Immature natural killer cell (primary cell): ENCODE results near the gene MPP1. TPM values are rescaled to one million over a fixed set of nuclear protein-coding genes. Genes with fewer than 3 reads are reported as not detected.
A peak's percentile ranks its signal among the peaks of the same experiment; 100 is the strongest.

Source experiments
- DNase-seq, 3 donors: peaks; one replicate each; pipeline ENCODE4 v3.0.0; 2022; ENCODE audit warnings: mixed read lengths in 1 of 3
- H3K27ac Mint-ChIP-seq, 6 donors: one replicate each; pipeline ENCODE4 v1.8.0; 2020; ENCODE audit warnings: mixed read lengths in 6 of 6, mild to moderate bottlenecking in 5 of 6, inconsistent platforms in 4 of 6, moderate library complexity in 3 of 6
- H3K27me3 Mint-ChIP-seq, 3 donors: one replicate each; pipeline ENCODE4 v1.8.0; 2020 to 2021; ENCODE audit warnings: low read depth in 3 of 3, mild to moderate bottlenecking in 3 of 3, mixed read lengths in 3 of 3, moderate library complexity in 3 of 3, inconsistent platforms in 1 of 3
- H3K36me3 Mint-ChIP-seq, 3 donors: one replicate each; pipeline ENCODE4 v1.8.0; 2020; ENCODE audit warnings: mixed read lengths in 3 of 3, inconsistent platforms in 2 of 3, mild to moderate bottlenecking in 2 of 3
- H3K4me1 Mint-ChIP-seq, 2 donors: one replicate each; pipeline ENCODE4 v1.8.0; 2020; ENCODE audit warnings: inconsistent platforms in 2 of 2, mild to moderate bottlenecking in 2 of 2, mixed read lengths in 2 of 2, moderate library complexity in 1 of 2
- H3K4me3 Mint-ChIP-seq, 5 donors: one replicate each; pipeline ENCODE4 v1.8.0; 2020; ENCODE audit warnings: mild to moderate bottlenecking in 5 of 5, mixed read lengths in 5 of 5, inconsistent platforms in 3 of 5, moderate library complexity in 3 of 5
- H3K9me3 Mint-ChIP-seq, 6 donors: one replicate each; pipeline ENCODE4 v1.8.0; 2020; ENCODE audit warnings: mild to moderate bottlenecking in 6 of 6, mixed read lengths in 6 of 6, inconsistent platforms in 4 of 6, moderate library complexity in 3 of 6
- polyA plus RNA-seq, 3 donors: library from polyadenylated mRNA; unstranded; fragments of 300-500 nt; fragmentation: Illumina TruSeq; gene quantifications; one replicate each; pipeline ENCODE4 v1.2.3, GENCODE V29; 2021

MPP1 gene
- polyA plus RNA-seq, 3 donors from 2014 or later, result 18.0 to 37.5 (median 23.2) TPM

DNA sequence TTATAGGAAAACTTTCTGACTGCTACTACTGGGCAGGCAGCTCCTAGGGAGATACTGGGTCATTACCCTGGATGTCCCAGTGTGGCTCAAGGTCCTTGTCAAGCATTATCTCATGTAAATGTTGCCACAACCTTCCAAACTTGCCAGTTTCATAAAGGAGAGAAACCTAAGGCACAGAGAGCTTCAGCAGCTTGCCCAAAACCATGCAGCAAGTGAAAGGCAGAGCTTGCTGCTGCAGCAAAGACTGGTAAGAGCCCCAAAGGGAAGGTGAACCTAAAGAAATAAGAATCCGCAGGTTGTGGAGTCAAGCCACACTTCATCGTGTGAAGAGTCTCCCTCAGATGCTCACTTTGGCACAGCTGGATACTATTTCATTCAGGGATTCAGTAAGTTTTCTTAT, 2.3 kb downstream of the MPP1 start:
- no peak overlapping the region for H3K4me3 Mint-ChIP-seq
- peaks cover 0 to 5% (median 3%) of the 10 kb centered on the region in 3 donors for H3K27me3 Mint-ChIP-seq
- no peaks in the 10 kb centered on the region for H3K9me3 Mint-ChIP-seq
- H3K36me3 Mint-ChIP-seq, result no peaks in the 10 kb centered on the region
- H3K4me1 Mint-ChIP-seq, result peaks cover 19% of the 10 kb centered on the region in 2 donors
- DNase-seq, result no peak
- no peak overlapping the region for H3K27ac Mint-ChIP-seq

DNA sequence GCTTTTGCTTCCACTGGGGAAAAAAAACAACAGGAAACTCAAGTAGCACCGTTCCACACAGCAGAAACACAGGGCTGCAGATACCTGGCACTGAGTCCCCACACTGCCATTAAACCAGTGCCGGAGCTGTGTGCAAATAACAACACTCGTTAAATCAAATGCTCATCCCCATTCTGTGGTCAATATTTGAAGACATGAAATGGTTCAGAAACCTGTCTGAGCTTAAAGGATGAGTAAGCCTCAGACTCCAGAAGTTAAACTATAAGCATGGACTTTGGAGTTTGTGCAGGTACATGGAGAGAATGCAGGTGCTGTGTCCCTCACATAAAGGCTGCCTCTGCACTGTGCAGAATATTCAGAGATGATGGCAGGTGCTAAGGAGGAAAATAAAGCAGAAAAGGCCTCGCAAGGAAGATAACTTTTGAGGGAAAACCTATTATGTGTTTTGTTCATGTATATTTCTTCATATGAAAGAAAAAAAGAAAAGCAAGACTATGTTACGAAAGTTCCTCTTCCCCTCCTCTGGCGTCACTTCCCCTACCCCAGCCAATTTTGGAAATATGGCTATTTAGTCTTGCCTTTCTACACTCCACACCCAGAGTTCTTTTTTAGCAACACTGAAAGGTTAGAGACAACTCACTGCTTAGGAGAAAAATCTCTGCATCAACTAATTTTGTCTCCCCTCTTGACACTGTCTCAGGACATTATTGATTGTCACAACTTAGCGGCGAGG, 4.6 kb downstream of the MPP1 start:
- Mint-ChIP-seq H3K27ac (no peak overlapping the region), H3K36me3 (no peaks in the 10 kb centered on the region), H3K9me3 (no peaks in the 10 kb centered on the region), H3K4me1 (peaks cover 14% of the 10 kb centered on the region in 2 donors), H3K4me3 (no peak overlapping the region), H3K27me3 (peaks cover 0 to 3% (median 0%) of the 10 kb centered on the region in 3 donors)
- no peak for DNase-seq

- Mint-ChIP-seq H3K27ac (no peak overlapping the region), H3K27me3 (peaks cover 0 to 4% (median 3%) of the 10 kb centered on the region in 3 donors), H3K4me3 (no peak overlapping the region), H3K36me3 (no peaks in the 10 kb centered on the region), H3K4me1 (peaks cover 9 to 10% of the 10 kb centered on the region in 2 donors), H3K9me3 (no peaks in the 10 kb centered on the region)
- DNase-seq, result no peak
These were observed 5.5 kb downstream of the MPP1 start for GRCh38 chrX:154799556-154800348.

GRCh38 chrX:154797006-154797405, 8.3 kb downstream of the MPP1 start:
- Mint-ChIP-seq H3K27ac (no peak overlapping the region), H3K4me1 (peaks cover 0 to 2% of the 10 kb centered on the region in 2 donors), H3K9me3 (no peaks in the 10 kb centered on the region), H3K4me3 (no peak overlapping the region), H3K27me3 (peaks cover 0 to 9% (median 3%) of the 10 kb centered on the region in 3 donors), H3K36me3 (no peaks in the 10 kb centered on the region)
- DNase-seq, result no peak

GRCh38 chrX:154795016-154795415, 10.3 kb downstream of the MPP1 start:
- Mint-ChIP-seq H3K27ac (no peak overlapping the region), H3K27me3 (peaks cover 0 to 10% (median 3%) of the 10 kb centered on the region in 3 donors), H3K36me3 (peaks cover 0 to 5% (median 0%) of the 10 kb centered on the region in 3 donors), H3K4me3 (no peak overlapping the region), H3K4me1 (peaks cover 0 to 2% of the 10 kb centered on the region in 2 donors), H3K9me3 (no peaks in the 10 kb centered on the region)
- no peak for DNase-seq

- Mint-ChIP-seq H3K27me3 (peaks cover 0 to 10% (median 2%) of the 10 kb centered on the region in 3 donors), H3K9me3 (no peaks in the 10 kb centered on the region), H3K4me1 (no peaks in the 10 kb centered on the region), H3K4me3 (no peak overlapping the region), H3K36me3 (peaks cover 0 to 5% (median 0%) of the 10 kb centered on the region in 3 donors), H3K27ac (no peak overlapping the region)
- no peak for DNase-seq
These were observed 12.0 kb downstream of the MPP1 start for GRCh38 chrX:154793084-154793795.

- Mint-ChIP-seq H3K4me3 (no peak overlapping the region), H3K27me3 (peaks cover 0 to 11% (median 2%) of the 10 kb centered on the region in 3 donors), H3K9me3 (no peaks in the 10 kb centered on the region), H3K36me3 (peaks cover 0 to 5% (median 0%) of the 10 kb centered on the region in 3 donors), H3K4me1 (no peaks in the 10 kb centered on the region), H3K27ac (no peak overlapping the region)
- DNase-seq, result no peak
These were observed 13.3 kb downstream of the MPP1 start for GRCh38 chrX:154791939-154792338.

DNA sequence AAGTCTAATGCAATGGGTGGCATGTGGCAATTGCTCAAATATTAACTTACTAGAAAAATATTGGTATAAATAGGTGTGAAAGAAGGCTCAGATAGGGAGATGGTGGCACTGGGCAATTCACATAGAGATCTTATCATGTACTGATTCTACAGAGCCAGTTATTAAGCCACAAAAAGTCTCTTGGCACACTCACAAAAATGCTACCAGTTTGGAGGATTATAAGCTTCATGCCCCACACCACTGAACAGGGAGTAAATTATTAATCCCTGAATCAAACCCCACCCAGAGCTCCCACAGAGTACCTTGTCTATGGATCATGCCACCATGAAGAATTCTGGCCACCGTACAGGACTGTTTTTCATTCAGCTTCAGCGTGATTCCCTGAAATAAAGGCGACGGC, 13.8 kb downstream of the MPP1 start:
- no peaks in the 10 kb centered on the region for H3K9me3 Mint-ChIP-seq
- DNase-seq, result no peak
- H3K27ac Mint-ChIP-seq, result no peak overlapping the region

GRCh38 chrX:154785716-154786115, 19.6 kb downstream of the MPP1 start:
- Mint-ChIP-seq H3K36me3 (peaks cover 0 to 4% (median 3%) of the 10 kb centered on the region in 3 donors), H3K27ac (no peak overlapping the region), H3K27me3 (peaks cover 0 to 3% (median 2%) of the 10 kb centered on the region in 3 donors), H3K4me1 (peaks cover 0 to 3% of the 10 kb centered on the region in 2 donors), H3K9me3 (no peaks in the 10 kb centered on the region), H3K4me3 (no peak overlapping the region)
- DNase-seq, result no peak

More for the DNA sequence above, 13.8 kb downstream of the MPP1 start:
- peaks cover 0 to 5% (median 0%) of the 10 kb centered on the region in 3 donors for H3K36me3 Mint-ChIP-seq
- H3K27me3 Mint-ChIP-seq, result peaks cover 0 to 12% (median 2%) of the 10 kb centered on the region in 3 donors
- no peak overlapping the region for H3K4me3 Mint-ChIP-seq
- no peaks in the 10 kb centered on the region for H3K4me1 Mint-ChIP-seq

DNA sequence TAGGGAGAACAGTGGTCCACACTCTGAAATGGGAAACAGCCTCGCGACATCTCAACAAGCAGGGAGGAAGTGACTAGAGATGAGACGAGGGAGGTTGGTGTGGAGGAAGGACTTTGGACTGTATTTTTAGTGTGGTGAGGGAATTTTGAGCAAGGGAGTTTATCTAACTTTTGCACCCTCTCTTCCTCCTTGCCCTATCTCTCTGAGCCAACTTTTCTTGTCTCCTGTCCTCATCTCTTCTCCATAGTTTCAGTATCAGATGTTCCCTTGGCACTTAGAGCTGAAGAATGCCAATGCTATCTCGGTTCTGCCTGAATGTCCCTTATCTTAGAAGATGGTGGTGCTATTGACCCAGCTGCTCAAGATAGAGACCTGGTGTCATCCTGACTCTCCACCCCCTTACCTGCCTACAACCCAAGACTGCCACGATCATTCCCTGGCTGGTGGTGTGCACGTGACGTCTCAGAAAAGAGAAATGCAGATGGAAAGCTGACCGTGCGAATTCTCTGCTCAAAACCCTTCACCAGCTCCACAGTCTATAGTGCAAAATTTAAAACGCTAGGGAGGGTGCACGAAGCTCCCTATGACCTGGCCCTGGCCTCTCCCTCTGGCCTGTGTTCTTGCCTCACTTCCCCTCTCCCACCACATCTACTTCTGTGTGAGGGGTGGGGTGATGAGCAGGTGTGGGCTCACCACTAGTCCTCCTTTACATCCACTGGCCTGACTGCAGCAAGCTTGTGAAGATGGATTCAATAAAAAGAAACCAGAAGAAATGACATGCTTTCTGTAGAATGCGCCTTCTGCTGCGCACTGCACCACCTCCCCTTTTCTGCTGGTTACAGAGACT, 20.9 kb downstream of the MPP1 start:
- Mint-ChIP-seq H3K4me1 (peaks cover 0 to 3% of the 10 kb centered on the region in 2 donors), H3K27me3 (peaks cover 0 to 2% (median 2%) of the 10 kb centered on the region in 3 donors), H3K36me3 (peaks cover 0 to 3% (median 0%) of the 10 kb centered on the region in 3 donors), H3K4me3 (peak overlapping the region in 3 of 5 donors; percentile 8 to 51 (median 22)), H3K9me3 (no peaks in the 10 kb centered on the region), H3K27ac (peak overlapping the region in 3 of 6 donors; percentile 14 to 28 (median 16))
- no peak for DNase-seq

GRCh38 chrX:154780968-154781367, 24.3 kb downstream of the MPP1 start:
- Mint-ChIP-seq H3K27ac (no peak overlapping the region), H3K36me3 (peaks cover 0 to 8% (median 4%) of the 10 kb centered on the region in 3 donors), H3K27me3 (peaks cover 2% of the 10 kb centered on the region in 3 donors), H3K4me3 (no peak overlapping the region), H3K9me3 (no peaks in the 10 kb centered on the region), H3K4me1 (peaks cover 0 to 3% of the 10 kb centered on the region in 2 donors)
- no peak for DNase-seq

DNA sequence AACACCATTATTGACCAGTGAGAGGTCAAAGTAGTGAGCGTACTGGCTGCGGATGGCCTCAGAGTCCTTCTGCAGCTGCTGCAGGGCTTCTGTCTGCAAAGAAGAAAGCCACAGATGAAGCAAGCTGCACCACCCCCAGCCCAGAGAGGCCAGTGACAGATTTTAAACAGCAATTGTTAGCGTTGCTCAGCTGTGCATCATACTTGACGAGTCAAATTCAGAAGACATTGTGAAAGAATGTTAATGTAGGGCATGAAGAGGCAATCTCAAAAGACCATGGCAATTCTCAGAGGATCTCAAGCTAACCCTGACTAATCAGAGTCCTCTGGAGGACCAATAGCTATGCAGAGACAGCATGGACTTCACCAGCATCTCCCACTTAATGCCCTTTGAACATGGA, 26.0 kb downstream of the MPP1 start:
- H3K4me1 Mint-ChIP-seq, result peaks cover 0 to 3% of the 10 kb centered on the region in 2 donors
- H3K4me3 Mint-ChIP-seq, result no peak overlapping the region
- no peaks in the 10 kb centered on the region for H3K9me3 Mint-ChIP-seq
- no peak for DNase-seq
- H3K36me3 Mint-ChIP-seq, result peaks cover 4 to 12% (median 4%) of the 10 kb centered on the region in 3 donors
- H3K27me3 Mint-ChIP-seq, result peaks cover 2 to 7% (median 4%) of the 10 kb centered on the region in 3 donors
- no peak overlapping the region for H3K27ac Mint-ChIP-seq

DNA sequence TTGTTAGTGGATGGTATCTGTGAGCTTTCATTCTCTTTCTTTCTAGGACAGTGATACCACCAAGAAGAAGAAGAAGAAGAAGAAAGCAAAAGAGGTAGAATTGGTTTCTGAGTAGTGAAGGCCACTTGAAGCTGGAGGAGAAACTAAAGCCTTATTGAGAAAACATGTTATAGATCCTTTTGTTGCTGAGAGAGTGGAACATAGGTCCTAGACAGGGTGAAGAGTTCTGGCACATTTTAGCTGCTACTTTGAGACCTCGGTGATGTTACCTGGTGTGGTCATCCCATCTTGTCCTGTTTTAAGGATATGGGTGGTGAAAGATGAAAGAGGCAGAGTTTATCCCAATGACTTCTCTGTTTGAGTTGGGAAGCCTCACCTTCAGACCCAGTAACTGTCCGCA, 28.5 kb downstream of the MPP1 start:
- DNase-seq, result no peak
- Mint-ChIP-seq H3K9me3 (no peaks in the 10 kb centered on the region), H3K27me3 (peaks cover 2 to 10% (median 6%) of the 10 kb centered on the region in 3 donors), H3K36me3 (peaks cover 4 to 18% (median 7%) of the 10 kb centered on the region in 3 donors), H3K4me1 (no peaks in the 10 kb centered on the region), H3K27ac (peak overlapping the region in 1 of 6 donors; percentile 17), H3K4me3 (no peak overlapping the region)
